ENCODE results near the gene LHX3.
"Not testable (repeated sequence)": the region's sequence is repeated elsewhere in the genome, so short reads cannot be mapped to it uniquely, and the experiment has no call there.

The LHX3 gene

GRCh38 chr9:136240941-136241340 lies 36.0 kb upstream of the LHX3 start:
- no peak for DNase-seq

GRCh38 chr9:136239983-136240330 lies 35.0 kb upstream of the LHX3 start:
- no peak for DNase-seq

GRCh38 chr9:136239135-136239982 lies 34.4 kb upstream of the LHX3 start:
- peak; percentile 94 for DNase-seq

GRCh38 chr9:136238342-136238732 lies 33.4 kb upstream of the LHX3 start:
- peak; percentile 31 for DNase-seq

- DNase-seq = no peak
These were observed 32.8 kb upstream of the LHX3 start for GRCh38 chr9:136237486-136238341.

- DNase-seq = not testable (repeated sequence)
These were observed 31.8 kb upstream of the LHX3 start for GRCh38 chr9:136236471-136237410.

GRCh38 chr9:136235709-136236455 lies 31.0 kb upstream of the LHX3 start:
- no peak for DNase-seq

- no peak for DNase-seq
These were observed 30.2 kb upstream of the LHX3 start for GRCh38 chr9:136235171-136235570.

- no peak for DNase-seq
These were observed 29.7 kb upstream of the LHX3 start for GRCh38 chr9:136234597-136234996.

- DNase-seq = no peak
These were observed 28.9 kb upstream of the LHX3 start for GRCh38 chr9:136233868-136234267.

- no peak for DNase-seq
These were observed 28.5 kb upstream of the LHX3 start for GRCh38 chr9:136233411-136233810.

GRCh38 chr9:136232969-136233368 lies 28.0 kb upstream of the LHX3 start:
- no peak for DNase-seq

- no peak for DNase-seq
These were observed 26.8 kb upstream of the LHX3 start for GRCh38 chr9:136231478-136232297.

GRCh38 chr9:136230773-136231172 lies 25.8 kb upstream of the LHX3 start:
- no peak for DNase-seq

GRCh38 chr9:136230365-136230764 lies 25.4 kb upstream of the LHX3 start:
- no peak for DNase-seq

GRCh38 chr9:136229096-136230065 lies 24.5 kb upstream of the LHX3 start:
- no peak for DNase-seq

GRCh38 chr9:136228107-136228875 lies 23.4 kb upstream of the LHX3 start:
- DNase-seq = no peak

- no peak for DNase-seq
These were observed 21.9 kb upstream of the LHX3 start for GRCh38 chr9:136226680-136227407.
